Regular cardiac myocyte (primary cell): ENCODE data around the gene RAF1. TPM values are rescaled to one million over a fixed set of nuclear protein-coding genes. Genes with fewer than 3 reads are reported as not detected.

Source experiments
- total RNA-seq: library from RNA; depleted of rRNA; stranded (reverse); fragments of >200 nt; gene quantifications from 2 replicates; pipeline ENCODE4 v1.2.3, GENCODE V29; 2014

Gene RAF1
- 78.4 and 81.2 TPM in 2 replicates for total RNA-seq

DNA sequence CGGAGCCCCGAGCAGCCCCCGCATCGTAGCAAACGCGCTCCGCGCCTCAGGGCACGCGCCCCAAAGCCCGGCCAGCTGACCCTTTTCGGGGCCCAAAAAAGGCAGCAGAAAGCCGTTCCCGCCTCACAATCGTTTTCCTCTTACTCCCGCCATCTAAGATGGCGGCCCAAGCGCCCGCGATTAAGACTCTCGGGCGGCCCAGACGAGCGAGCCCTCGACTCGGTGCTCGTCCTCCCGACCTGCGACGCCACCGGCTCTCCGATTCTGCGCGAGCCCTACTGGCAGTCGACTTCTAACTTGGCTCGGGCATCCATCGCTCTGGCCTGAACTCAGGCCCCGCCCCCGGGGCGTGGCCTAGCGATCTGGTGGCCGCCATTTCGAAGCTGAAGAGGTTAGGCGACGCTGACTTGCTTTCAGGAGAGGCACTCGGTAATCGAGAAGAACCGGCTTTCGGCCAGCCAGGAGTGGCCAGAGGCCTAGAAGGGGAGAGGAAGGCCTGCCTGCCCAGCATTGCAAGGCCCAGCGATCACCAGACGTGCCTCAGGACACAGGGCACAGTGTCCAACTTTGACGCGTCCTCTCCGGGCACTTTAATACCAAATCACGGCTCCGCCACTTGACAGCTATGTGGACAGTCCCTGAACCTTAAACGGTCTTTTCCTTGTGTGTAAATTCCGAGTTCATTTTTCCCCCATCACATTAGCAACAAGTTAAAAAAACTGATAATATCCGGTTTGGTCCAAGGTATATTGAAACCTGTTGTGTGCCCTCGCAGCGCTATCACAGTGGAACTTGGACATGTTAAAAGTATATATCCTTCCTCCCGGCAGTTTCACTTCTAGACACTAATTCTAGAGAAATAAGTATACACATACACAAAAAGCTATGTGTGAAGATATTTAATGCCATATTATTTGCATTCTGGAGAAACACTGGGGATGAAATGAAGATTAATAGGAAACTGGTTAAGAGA, at the start of gene RAF1:
Gene RAF1, minus strand, starts transcription at position 182 of the 973 bp plus-strand sequence. CDS start 45,396 bp downstream, outside the sequence.

DNA sequence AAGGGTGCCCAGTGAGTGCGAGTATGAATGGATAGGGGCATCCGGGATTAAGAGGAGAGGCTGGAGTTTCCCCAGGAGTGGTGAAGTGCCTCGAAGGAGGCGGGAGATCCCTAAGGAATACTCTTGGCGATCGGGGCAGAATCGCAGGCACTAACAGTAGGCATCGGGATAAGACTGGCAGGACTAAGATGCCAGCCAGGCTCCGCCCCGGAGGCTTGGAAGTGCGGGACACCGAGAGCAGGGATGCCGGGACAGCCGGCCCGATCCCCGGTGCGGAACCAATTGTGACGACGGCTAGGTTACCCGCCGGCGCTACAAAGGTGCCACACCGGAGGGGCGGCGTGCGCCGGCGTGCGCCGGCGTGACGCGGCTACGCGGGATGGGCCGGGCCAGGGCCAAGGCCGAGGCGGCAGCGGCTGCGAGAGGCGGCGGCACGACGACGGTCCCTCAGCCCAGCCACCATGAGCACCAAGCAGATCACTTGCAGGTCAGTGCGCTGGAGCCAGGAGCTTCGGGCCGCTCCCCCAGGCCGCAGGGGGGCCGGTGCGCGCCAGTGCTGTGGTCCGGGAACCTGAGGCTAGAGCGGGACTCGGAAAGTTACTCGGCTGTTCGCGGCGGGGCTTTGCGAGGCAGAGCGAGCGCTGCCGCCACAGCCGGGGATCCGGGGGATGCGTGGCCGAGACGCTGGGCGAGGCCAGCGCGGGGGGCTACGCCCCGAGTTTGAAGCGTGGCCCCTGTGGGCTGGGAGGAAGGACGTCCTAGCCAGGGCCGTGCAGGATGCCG, 107.0 kb downstream of the RAF1 start, which contains the start of gene MKRN2:
Gene MKRN2, plus strand, starts transcription at position 398 of the 783 bp plus-strand sequence. Its CDS starts 64 bp downstream, at position 462.

DNA sequence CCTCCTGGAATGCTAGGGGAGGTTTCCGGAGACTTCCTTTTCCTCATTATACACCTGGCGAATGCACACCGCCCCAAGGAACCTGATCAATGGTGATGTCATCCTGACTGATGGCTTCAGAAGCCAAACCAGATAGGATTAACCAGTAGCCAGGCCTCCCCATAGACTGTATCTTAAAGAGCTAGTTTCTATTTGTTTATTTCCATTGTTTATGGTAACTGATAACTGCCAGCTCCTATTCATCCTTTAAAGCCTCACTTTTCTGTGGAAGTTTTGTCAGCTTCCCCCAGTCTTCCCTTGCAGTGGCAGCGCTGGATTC, 118.5 kb downstream of the RAF1 start, which contains the start of gene MKRN2OS:
Gene MKRN2OS, minus strand, starts transcription at position 27 of the 319 bp plus-strand sequence. CDS start 35 bp downstream, outside the sequence.

Other genes starting within 250 kb of the RAF1 start
- gene TSEN2, start 179.6 kb downstream of the RAF1 start, total RNA-seq, result 14.1 and 17.8 TPM in 2 replicates
- not detected in 2 replicates for gene MKRN2OS, start 118.6 kb downstream of the RAF1 start, total RNA-seq
- gene MKRN2, start 107.0 kb downstream of the RAF1 start, total RNA-seq, result 43.3 and 43.7 TPM in 2 replicates
- not detected in 2 replicates for gene TMEM40, start 95.1 kb upstream of the RAF1 start, total RNA-seq
- 1.3 and 4.2 TPM in 2 replicates for gene CAND2, start 132.6 kb upstream of the RAF1 start, total RNA-seq
- gene RPL32, start 177.4 kb upstream of the RAF1 start, total RNA-seq, result 677 and 895 TPM in 2 replicates